ENCODE measurements around the gene DAB1.
"Not testable (repeated sequence)": the region's sequence is repeated elsewhere in the genome, so short reads cannot be mapped to it uniquely, and the experiment has no call there.

DAB1 gene

DNA sequence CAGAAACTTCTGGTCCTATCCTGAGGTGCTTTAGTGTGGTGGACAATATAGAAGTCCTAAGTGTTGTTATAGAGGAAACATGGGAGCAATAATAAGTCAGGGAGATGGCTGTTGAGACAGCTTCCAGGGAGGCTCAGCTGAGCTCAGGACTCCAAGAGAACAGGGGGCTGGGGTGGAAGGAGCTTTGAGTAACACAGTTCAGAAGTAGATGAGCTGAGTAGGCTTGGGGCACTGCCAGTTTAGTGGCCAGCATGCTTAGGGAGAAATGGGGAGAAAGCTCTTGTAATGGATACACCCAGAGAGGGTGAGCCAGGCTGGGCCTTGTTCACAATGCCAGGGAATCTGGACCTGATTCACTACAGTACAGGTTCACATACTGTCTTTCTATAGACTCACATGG, 201.6 kb downstream of the DAB1 start:
- TF ChIP-seq, protein P1, sequence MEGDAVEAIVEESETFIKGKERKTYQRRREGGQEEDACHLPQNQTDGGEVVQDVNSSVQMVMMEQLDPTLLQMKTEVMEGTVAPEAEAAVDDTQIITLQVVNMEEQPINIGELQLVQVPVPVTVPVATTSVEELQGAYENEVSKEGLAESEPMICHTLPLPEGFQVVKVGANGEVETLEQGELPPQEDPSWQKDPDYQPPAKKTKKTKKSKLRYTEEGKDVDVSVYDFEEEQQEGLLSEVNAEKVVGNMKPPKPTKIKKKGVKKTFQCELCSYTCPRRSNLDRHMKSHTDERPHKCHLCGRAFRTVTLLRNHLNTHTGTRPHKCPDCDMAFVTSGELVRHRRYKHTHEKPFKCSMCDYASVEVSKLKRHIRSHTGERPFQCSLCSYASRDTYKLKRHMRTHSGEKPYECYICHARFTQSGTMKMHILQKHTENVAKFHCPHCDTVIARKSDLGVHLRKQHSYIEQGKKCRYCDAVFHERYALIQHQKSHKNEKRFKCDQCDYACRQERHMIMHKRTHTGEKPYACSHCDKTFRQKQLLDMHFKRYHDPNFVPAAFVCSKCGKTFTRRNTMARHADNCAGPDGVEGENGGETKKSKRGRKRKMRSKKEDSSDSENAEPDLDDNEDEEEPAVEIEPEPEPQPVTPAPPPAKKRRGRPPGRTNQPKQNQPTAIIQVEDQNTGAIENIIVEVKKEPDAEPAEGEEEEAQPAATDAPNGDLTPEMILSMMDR (IDR thresholded peaks at IDR 0.05; ENCODE audit: low read depth, low read length, missing control alignments) = no peak
- no peak for DNase-seq (ENCODE audit: low read depth)
- no peak overlapping the region for H3K4me3 ChIP-seq (ENCODE audit: low read depth, low read length)
- in situ Hi-C loops (cut with HindIII; ENCODE audit: low sequenced_read_pairs) = no loop called here

DNA sequence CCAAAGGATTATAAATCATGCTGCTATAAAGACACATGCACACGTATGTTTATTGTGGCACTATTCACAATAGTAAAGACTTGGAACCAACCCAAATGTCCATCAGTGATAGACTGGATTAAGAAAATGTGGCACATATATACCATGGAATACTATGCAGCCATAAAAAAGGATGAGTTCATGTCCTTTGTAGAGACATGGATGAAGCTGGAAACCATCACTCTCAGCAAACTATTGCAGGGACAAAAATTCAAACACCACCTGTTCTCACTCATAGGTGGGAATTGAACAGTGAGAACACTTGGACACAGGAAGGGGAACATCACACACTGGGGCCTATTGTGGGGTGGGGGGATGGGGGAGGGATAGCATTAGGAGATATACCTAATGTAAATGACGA, 203.0 kb downstream of the DAB1 start:
- H3K4me3 ChIP-seq (ENCODE audit: low read depth, low read length); DNase-seq (ENCODE audit: low read depth); in situ Hi-C loops (cut with HindIII; ENCODE audit: low sequenced_read_pairs): not testable (repeated sequence)

DNA sequence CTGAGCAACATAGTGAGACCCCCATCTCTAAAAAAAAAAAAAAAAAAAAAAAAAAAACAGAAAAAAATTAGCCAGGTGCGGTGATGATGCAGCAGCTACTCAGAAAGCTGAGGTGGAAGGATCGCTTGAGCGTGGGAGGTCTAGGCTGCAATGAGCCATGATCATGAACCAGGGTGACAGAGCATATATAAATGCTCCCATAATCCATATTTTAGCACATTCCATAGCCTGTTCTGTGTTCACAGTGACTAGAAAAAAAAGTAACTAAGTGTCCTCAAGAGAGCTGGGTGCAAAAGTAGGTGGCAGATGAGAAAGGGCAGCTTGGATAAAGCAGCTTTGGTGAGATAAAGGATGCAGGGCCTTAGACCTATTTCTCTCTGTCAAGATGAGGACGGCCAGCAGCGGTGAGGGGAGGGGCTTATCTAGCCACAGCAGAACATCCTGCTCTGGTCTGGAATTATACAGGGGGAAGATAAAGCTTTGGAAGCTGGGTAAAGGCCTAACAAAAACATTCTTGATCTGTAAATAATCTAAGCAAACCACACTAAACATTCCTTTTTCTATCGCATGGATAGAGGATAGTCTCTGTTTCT, 205.3 kb downstream of the DAB1 start:
- no peak for DNase-seq (ENCODE audit: low read depth)
- TF ChIP-seq, protein P1 (IDR thresholded peaks at IDR 0.05; ENCODE audit: low read depth, low read length, missing control alignments) = no peak
- no peak overlapping the region for H3K4me3 ChIP-seq (ENCODE audit: low read depth, low read length)
- in situ Hi-C loops (cut with HindIII; ENCODE audit: low sequenced_read_pairs) = no loop called here

DNA sequence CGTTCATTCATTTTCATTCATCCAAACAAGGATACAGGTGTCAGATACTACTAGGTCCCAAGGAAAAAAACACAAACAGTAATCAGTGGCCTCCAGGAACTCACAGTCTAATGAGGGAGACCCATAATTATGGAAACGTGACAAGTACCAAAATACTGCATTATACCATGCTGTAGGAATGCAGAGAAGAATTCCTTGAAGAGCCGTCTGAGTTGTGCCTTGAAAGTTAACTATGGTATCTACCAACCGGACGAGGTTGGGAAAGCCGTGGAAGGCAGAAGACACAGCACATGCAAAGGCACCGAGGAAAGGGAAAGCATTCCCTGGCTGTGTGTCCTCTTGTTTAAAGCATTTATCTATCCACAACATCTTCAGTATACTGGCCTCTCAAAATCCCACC, 206.0 kb downstream of the DAB1 start:
- TF ChIP-seq, protein P1 (IDR thresholded peaks at IDR 0.05; ENCODE audit: low read depth, low read length, missing control alignments) = no peak
- no peak for DNase-seq (ENCODE audit: low read depth)
- in situ Hi-C loops (cut with HindIII; ENCODE audit: low sequenced_read_pairs) = no loop called here
- no peak overlapping the region for H3K4me3 ChIP-seq (ENCODE audit: low read depth, low read length)

DNA sequence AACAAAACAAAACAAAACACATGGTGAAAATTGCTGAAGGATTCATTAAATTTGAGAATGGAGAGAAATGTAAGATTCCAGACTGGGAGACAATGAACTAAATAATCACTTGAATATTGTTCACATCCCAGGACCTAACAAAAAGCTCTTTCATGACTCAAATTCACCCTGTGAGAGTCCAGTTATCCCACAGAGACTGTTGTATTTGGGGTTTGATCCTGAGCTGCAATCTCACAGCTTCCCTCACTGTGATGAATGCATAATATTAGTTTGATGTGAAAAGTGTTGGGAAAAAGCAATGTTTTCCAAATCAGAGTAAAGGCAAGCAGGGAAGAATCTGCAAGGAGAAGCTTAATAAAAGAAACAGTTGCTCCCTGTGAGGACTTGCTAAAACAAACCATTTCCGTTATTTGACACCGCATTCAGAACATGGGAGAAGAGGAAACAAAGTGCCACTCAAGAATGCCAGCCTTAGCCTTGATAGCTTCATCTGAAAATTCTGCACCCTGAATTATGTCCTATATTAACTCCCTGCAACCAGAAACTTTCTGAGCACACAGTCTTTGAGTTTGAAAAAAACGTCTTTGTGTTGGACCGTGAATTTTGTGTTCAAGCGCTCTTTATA, 208.8 kb downstream of the DAB1 start:
- in situ Hi-C loops (cut with HindIII; ENCODE audit: low sequenced_read_pairs) = no loop called here
- no peak for DNase-seq (ENCODE audit: low read depth)
- H3K4me3 ChIP-seq (ENCODE audit: low read depth, low read length) = no peak overlapping the region
- TF ChIP-seq, protein P1 (IDR thresholded peaks at IDR 0.05; ENCODE audit: low read depth, low read length, missing control alignments) = no peak

DNA sequence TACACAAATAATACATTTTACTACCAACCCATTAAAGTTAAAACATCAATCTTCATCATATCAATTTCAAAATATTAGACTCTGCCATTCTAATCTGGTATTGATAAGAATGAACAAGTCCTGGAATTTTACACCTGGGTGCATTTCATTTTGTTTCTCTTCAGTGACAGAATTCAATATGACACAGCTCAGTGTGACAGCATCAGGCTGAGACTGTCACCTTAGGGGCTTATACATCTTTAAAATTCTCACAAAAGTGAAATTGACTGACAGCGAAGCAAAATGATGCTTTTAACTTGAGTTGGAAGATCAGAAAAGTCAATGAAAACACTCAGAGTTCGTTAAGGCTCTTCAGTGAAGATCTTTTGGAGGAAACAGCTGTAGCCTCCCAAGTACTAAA, 213.0 kb downstream of the DAB1 start:
- TF ChIP-seq, protein P1 (IDR thresholded peaks at IDR 0.05; ENCODE audit: low read depth, low read length, missing control alignments) = no peak
- H3K4me3 ChIP-seq (ENCODE audit: low read depth, low read length) = no peak overlapping the region
- no peak for DNase-seq (ENCODE audit: low read depth)
- in situ Hi-C loops (cut with HindIII; ENCODE audit: low sequenced_read_pairs) = no loop called here

DNA sequence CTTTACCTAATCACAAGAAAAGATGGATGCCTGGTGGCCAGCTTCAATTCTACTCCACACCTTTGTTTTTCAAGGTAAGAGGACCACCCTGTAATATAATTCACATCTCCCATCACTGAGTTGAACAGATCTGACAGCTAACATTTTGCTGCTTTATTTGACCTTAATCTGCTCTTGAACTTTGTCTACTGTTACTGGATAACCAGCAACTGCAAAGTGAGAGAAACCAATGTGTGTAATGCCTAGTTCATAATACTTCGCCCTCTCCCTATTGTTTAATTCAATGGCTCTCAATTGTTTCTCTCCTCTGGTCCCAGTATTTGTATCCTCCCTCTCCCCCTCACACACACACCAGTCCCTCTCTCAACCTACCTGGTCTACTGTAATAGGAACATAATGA, 214.4 kb downstream of the DAB1 start:
- in situ Hi-C loops (cut with HindIII; ENCODE audit: low sequenced_read_pairs) = no loop called here
- TF ChIP-seq, protein P1 (IDR thresholded peaks at IDR 0.05; ENCODE audit: low read depth, low read length, missing control alignments) = no peak
- no peak overlapping the region for H3K4me3 ChIP-seq (ENCODE audit: low read depth, low read length)
- no peak for DNase-seq (ENCODE audit: low read depth)
